OCI-LY7 (cell line): ENCODE results near the gene DNAL1. TPM values are rescaled to one million over a fixed set of nuclear protein-coding genes. Genes with fewer than 3 reads are reported as not detected.

Experiments used
- BruUV-seq: library from RNA; stranded (reverse); fragments of 400-500 nt; replicated peaks from 2 replicates; lab custom pipeline; 2021; lab: Mats Ljungman, UMichigan
- CTCF ChIA-PET: fragments of 300-600 bp; sonication (Branson Sonifier 250); formaldehyde crosslinking; loops from one replicate; lab custom pipeline; 2022; ENCODE audit warnings: antibody characterized with exemption; ENCODE audit not compliant: unreplicated experiment; lab: Charles Lee
- POLR2A ChIA-PET: fragments of 300-600 bp; sonication (Branson Sonifier 250); formaldehyde crosslinking; loops from one replicate; lab custom pipeline; 2022; ENCODE audit warnings: antibody characterized with exemption; lab: Charles Lee
- DNase-seq: peaks from one replicate; pipeline ENCODE4 v3.0.0-alpha.2; 2015; ENCODE audit warnings: low spot score
- H2AFZ ChIP-seq: fragments of 200-600 bp; sonication (generic), shearing (Covaris generic); 2 replicates; pipeline ENCODE4 v1.6.1; 2014; ENCODE audit warnings: mild to moderate bottlenecking, antibody characterized with exemption, low read length, moderate library complexity
- H3K27ac ChIP-seq: fragments of 200-600 bp; sonication (generic); 2 replicates; pipeline ENCODE4 v1.5.1; 2014; ENCODE audit warnings: mixed run types, low read depth, mild to moderate bottlenecking, moderate library complexity, low read length, inconsistent platforms; ENCODE audit not compliant: poor library complexity, severe bottlenecking
- H3K36me3 ChIP-seq: fragments of 200-600 bp; sonication (generic); 2 replicates; pipeline ENCODE4 v1.6.1; 2014; ENCODE audit warnings: mild to moderate bottlenecking, antibody characterized with exemption, low read length, moderate library complexity, mixed read lengths; ENCODE audit not compliant: insufficient read depth
- H3K4me1 ChIP-seq: fragments of 200-600 bp; sonication (generic); 2 replicates; pipeline ENCODE4 v1.5.1; 2014; ENCODE audit warnings: mild to moderate bottlenecking, low read length; ENCODE audit not compliant: insufficient read depth, poor library complexity, severe bottlenecking
- H3K4me2 ChIP-seq: fragments of 200-600 bp; sonication (generic); 2 replicates; pipeline ENCODE4 v1.6.1; 2014; ENCODE audit warnings: mild to moderate bottlenecking, low read length
- H3K4me3 ChIP-seq: fragments of 200-600 bp; sonication (generic); 2 replicates; pipeline ENCODE4 v1.5.1; 2014; ENCODE audit warnings: mild to moderate bottlenecking, low read depth, low read length; ENCODE audit not compliant: poor library complexity, severe bottlenecking
- H3K79me2 ChIP-seq: fragments of 200-600 bp; sonication (generic); 2 replicates; pipeline ENCODE4 v1.6.1; 2016; ENCODE audit warnings: low read depth, mild to moderate bottlenecking, low read length, moderate library complexity, mixed read lengths; ENCODE audit not compliant: insufficient read depth
- H3K9me2 ChIP-seq: fragments of 200-600 bp; sonication (generic); 2 replicates; pipeline ENCODE4 v1.6.1; 2016; ENCODE audit warnings: mild to moderate bottlenecking, low read length, mixed read lengths; ENCODE audit not compliant: insufficient read depth
- H3K9me3 ChIP-seq: fragments of 200-600 bp; sonication (generic); 2 replicates; pipeline ENCODE4 v1.6.1; 2014; ENCODE audit warnings: mild to moderate bottlenecking, mixed run types, low read length, mixed read lengths
- H4K20me1 ChIP-seq: fragments of 200-600 bp; sonication (generic); 2 replicates; pipeline ENCODE4 v1.6.1; 2014; ENCODE audit warnings: mild to moderate bottlenecking, antibody characterized with exemption, low read length, moderate library complexity, mixed read lengths; ENCODE audit not compliant: insufficient read depth
- EZH2phosphoT487 ChIP-seq: fragments of 200-600 bp; sonication (generic); IDR thresholded peaks from 2 replicates; pipeline ENCODE4 v1.6.1; 2018; ENCODE audit warnings: low read depth, borderline replicate concordance, mild to moderate bottlenecking, mixed run types, antibody characterized with exemption, low read length, moderate library complexity, mixed read lengths
- intact Hi-C: fragments of 100-400 bp; cut with micrococcal nuclease; formaldehyde crosslinking; loops from one replicate; pipeline ENCODE4 v1.10.0; 2022; ENCODE audit not compliant: unreplicated experiment
- total RNA-seq, 2 experiments: library from RNA; depleted of rRNA in 1 of 2; stranded (reverse); fragments of >200 nt in 1 of 2; shearing (Covaris generic) in 1 of 2; gene quantifications; 2 replicates each; pipeline ENCODE4 v1.2.3, GENCODE V29; 2014 to 2022
- TF ChIP-seq, protein P1 (sequence below): fragments of 200-600 bp; sonication (generic); conservative IDR thresholded peaks from 2 replicates; pipeline ENCODE4 v1.5.1; 2014; ENCODE audit warnings: mild to moderate bottlenecking, antibody characterized with exemption, low read length, moderate library complexity, mixed read lengths

The DNAL1 gene
- total RNA-seq, 2 experiments from 2014 or later, result 5.6 to 7.5 TPM

DNA sequence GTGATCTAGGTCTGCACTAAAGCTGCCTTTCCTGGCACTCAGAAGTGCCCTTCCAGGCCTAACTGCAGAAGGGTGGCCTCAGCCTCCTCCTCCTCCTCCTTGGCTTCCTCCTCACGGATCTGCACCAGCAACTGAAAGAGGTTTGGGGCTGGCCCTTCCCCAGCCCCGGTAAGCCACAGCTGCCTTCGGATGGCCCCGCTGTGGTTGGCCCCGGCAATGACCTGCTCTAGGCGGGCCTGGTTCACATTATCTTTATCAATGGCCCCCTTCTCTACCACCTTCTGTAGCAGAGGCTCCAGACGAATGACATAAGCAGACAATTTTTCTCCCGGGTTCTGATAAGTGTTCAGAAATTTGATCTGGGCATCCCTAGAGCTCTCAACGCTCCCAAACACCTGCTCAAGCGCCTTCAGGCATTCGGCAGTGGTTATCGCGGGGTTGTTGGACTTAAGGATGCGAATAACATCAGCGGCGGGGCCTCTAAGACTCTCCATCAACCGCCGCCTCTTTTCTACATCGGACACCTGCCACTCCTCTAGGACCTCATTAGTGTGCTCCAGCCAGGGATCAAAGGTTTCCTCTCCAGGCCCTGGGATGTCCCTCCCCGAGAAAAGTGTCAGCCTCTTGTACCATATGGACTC is 67.9 kb downstream of the DNAL1 start:
- ChIA-PET CTCF (interaction anchor here (0.9 to 1.5 kb wide), 3 partner anchors 16 to 30 kb away, joined by 3 to 4 read pairs (median 3); no protein-coding TSS in a partner anchor), POLR2A (interaction anchor here (0.6 to 1.9 kb wide), 4 partner anchors 10 to 553 kb away, joined by 3 to 4 read pairs (median 4); no protein-coding TSS in a partner anchor)
- H4K20me1 ChIP-seq, result no peaks in the 10 kb centered on the region
- H3K79me2 ChIP-seq, result peaks cover 18% of the 10 kb centered on the region; the same call in 1 of the 2 replicates
- H3K4me1 ChIP-seq, result peaks cover 27% of the 10 kb centered on the region
- H3K9me3 ChIP-seq, result no peaks in the 10 kb centered on the region
- peak overlapping the region; percentile 64; the same call in 1 of the 2 replicates for H2AFZ ChIP-seq
- no peaks in the 10 kb centered on the region for H3K9me2 ChIP-seq
- H3K4me2 ChIP-seq, result peak overlapping the region; percentile 87
- peaks cover 26% of the 10 kb centered on the region for H3K36me3 ChIP-seq
- H3K27ac ChIP-seq, result peak overlapping the region; percentile 58
- peak overlapping the region; percentile 71 for H3K4me3 ChIP-seq
- intact Hi-C loops, result loop anchor here (2.0 to 10.0 kb wide), 3 partner anchors 68 to 322 kb away; partner anchors contain the start of gene DNAL1
- TF ChIP-seq, protein P1, sequence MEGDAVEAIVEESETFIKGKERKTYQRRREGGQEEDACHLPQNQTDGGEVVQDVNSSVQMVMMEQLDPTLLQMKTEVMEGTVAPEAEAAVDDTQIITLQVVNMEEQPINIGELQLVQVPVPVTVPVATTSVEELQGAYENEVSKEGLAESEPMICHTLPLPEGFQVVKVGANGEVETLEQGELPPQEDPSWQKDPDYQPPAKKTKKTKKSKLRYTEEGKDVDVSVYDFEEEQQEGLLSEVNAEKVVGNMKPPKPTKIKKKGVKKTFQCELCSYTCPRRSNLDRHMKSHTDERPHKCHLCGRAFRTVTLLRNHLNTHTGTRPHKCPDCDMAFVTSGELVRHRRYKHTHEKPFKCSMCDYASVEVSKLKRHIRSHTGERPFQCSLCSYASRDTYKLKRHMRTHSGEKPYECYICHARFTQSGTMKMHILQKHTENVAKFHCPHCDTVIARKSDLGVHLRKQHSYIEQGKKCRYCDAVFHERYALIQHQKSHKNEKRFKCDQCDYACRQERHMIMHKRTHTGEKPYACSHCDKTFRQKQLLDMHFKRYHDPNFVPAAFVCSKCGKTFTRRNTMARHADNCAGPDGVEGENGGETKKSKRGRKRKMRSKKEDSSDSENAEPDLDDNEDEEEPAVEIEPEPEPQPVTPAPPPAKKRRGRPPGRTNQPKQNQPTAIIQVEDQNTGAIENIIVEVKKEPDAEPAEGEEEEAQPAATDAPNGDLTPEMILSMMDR, result no peak
- TF ChIP-seq EZH2phosphoT487, result no peak
- BruUV-seq, result no TSS peak
- DNase-seq, result peak; percentile 51

- intact Hi-C loops, result loop anchor here (2.0 to 10.0 kb wide), 3 partner anchors 69 to 321 kb away; partner anchors contain the start of gene DNAL1
- Histone ChIP-seq H3K27ac (peak overlapping the region; percentile 58), H2AFZ (peak overlapping the region; percentile 64; the same call in 1 of the 2 replicates), H4K20me1 (no peaks in the 10 kb centered on the region), H3K36me3 (peaks cover 33% of the 10 kb centered on the region), H3K4me1 (peaks cover 27% of the 10 kb centered on the region), H3K79me2 (peaks cover 18% of the 10 kb centered on the region; the same call in 1 of the 2 replicates), H3K9me3 (no peaks in the 10 kb centered on the region), H3K9me2 (no peaks in the 10 kb centered on the region), H3K4me3 (peak overlapping the region; percentile 71), H3K4me2 (peak overlapping the region; percentile 87)
- CTCF ChIA-PET, result interaction anchor here (0.9 to 1.5 kb wide), 3 partner anchors 16 to 30 kb away, joined by 3 to 4 read pairs (median 3); no protein-coding TSS in a partner anchor
- no peak for DNase-seq
- no peak for TF ChIP-seq EZH2phosphoT487
- TF ChIP-seq, protein P1, result no peak
- POLR2A ChIA-PET, result interaction anchor here (1.2 to 1.9 kb wide), 3 partner anchors 11 to 75 kb away, joined by 3 to 4 read pairs (median 4); no protein-coding TSS in a partner anchor
- no TSS peak for BruUV-seq
Measured at GRCh38 chr14:73713206-73713802, 68.5 kb downstream of the DNAL1 start.
